PC-9 (cell line): ENCODE results near the gene SIAE. TPM values are rescaled to one million over a fixed set of nuclear protein-coding genes. Genes with fewer than 3 reads are reported as not detected.

Source experiments
- BruUV-seq: library from RNA; stranded (reverse); fragments of 400-500 nt; replicated peaks from 2 replicates; lab custom pipeline; 2021; lab: Mats Ljungman, UMichigan
- CTCF ChIA-PET: fragments of 300-600 bp; sonication (Branson Sonifier 250); formaldehyde crosslinking; loops from one replicate; lab custom pipeline; 2022; ENCODE audit warnings: antibody characterized with exemption; lab: Charles Lee
- POLR2A ChIA-PET: fragments of 300-600 bp; sonication (Branson Sonifier 250); formaldehyde crosslinking; loops from one replicate; lab custom pipeline; 2022; ENCODE audit warnings: antibody characterized with exemption; ENCODE audit not compliant: unreplicated experiment; lab: Charles Lee
- DNase-seq, 2 experiments: peaks; one replicate each; pipeline versions ENCODE4 v3.0.0 to v3.0.0-alpha.2; 2015 to 2022; ENCODE audit warnings: mixed read lengths in 1 of 2
- H2AFZ ChIP-seq: fragments of 200-600 bp; sonication (generic); 2 replicates; pipeline ENCODE4 v1.8.1; 2017; ENCODE audit warnings: antibody characterized with exemption
- H3F3A ChIP-seq: fragments of 200-600 bp; sonication (generic); 2 replicates; pipeline ENCODE4 v1.8.1; 2017; ENCODE audit warnings: antibody characterized with exemption, mild to moderate bottlenecking, low read depth; ENCODE audit not compliant: insufficient read depth
- H3K27ac ChIP-seq: fragments of 200-600 bp; sonication (generic); 2 replicates; pipeline ENCODE4 v1.6.1; 2016; ENCODE audit warnings: mixed run types
- H3K27me3 ChIP-seq: fragments of 200-600 bp; sonication (generic); 2 replicates; pipeline ENCODE4 v1.6.1; 2016; ENCODE audit warnings: low read depth, mixed run types; ENCODE audit not compliant: insufficient read depth
- H3K36me3 ChIP-seq: fragments of 200-600 bp; sonication (generic); 2 replicates; pipeline ENCODE4 v1.6.1; 2016; ENCODE audit warnings: low read depth, mixed run types
- H3K4me1 ChIP-seq: fragments of 200-600 bp; sonication (generic); replicated peaks from 2 replicates; pipeline ENCODE4 v1.6.1; 2016; ENCODE audit warnings: mixed run types; ENCODE audit not compliant: insufficient read depth
- H3K4me2 ChIP-seq: fragments of 200-600 bp; sonication (generic); 2 replicates; pipeline ENCODE4 v1.6.1; 2017; ENCODE audit warnings: mixed run types
- H3K4me3 ChIP-seq: fragments of 200-600 bp; sonication (generic); 2 replicates; pipeline ENCODE4 v1.6.1; 2016; ENCODE audit warnings: mixed run types
- H3K79me2 ChIP-seq: fragments of 200-600 bp; sonication (generic); 2 replicates; pipeline ENCODE4 v1.6.1; 2017; ENCODE audit warnings: low read depth, mixed run types
- H3K9me2 ChIP-seq: fragments of 200-600 bp; sonication (generic); 2 replicates; pipeline ENCODE4 v1.8.1; 2017; ENCODE audit warnings: mild to moderate bottlenecking; ENCODE audit not compliant: insufficient read depth
- H3K9me3 ChIP-seq: fragments of 200-600 bp; sonication (generic); 2 replicates; pipeline ENCODE4 v1.8.1; 2016; ENCODE audit warnings: low read depth; ENCODE audit not compliant: insufficient read depth
- H4K20me1 ChIP-seq: fragments of 200-600 bp; sonication (generic); 2 replicates; pipeline ENCODE4 v1.8.1; 2017; ENCODE audit not compliant: insufficient read depth
- CTCF ChIP-seq: fragments of 200-600 bp; sonication (generic); conservative IDR thresholded peaks from 2 replicates; pipeline ENCODE4 v1.6.1; 2017; ENCODE audit warnings: mixed run types, antibody characterized with exemption, mild to moderate bottlenecking, moderate library complexity
- EZH2 ChIP-seq: fragments of 200-600 bp; sonication (generic); IDR thresholded peaks from 2 replicates; pipeline ENCODE4 v1.8.0; 2017; ENCODE audit warnings: antibody characterized with exemption, low read depth
- intact Hi-C: fragments of 100-400 bp; cut with micrococcal nuclease; formaldehyde crosslinking; loops from one replicate; pipeline ENCODE4 v1.10.0; 2022; ENCODE audit not compliant: unreplicated experiment
- total RNA-seq: library from RNA; stranded (reverse); gene quantifications from 2 replicates; pipeline ENCODE4 v1.2.3, GENCODE V29; 2021

Gene SIAE
- total RNA-seq, 1 experiment from 2014 or later = 29.2 TPM

- no peak overlapping the region for H2AFZ ChIP-seq
- H3K36me3 ChIP-seq = no peaks in the 10 kb centered on the region
- ChIA-PET CTCF (no interaction called here), POLR2A (no interaction called here)
- H4K20me1 ChIP-seq = no peaks in the 10 kb centered on the region
- no peak overlapping the region for H3K4me2 ChIP-seq
- H3F3A ChIP-seq = no peaks in the 10 kb centered on the region
- intact Hi-C loops = no loop called here
- no peaks in the 10 kb centered on the region for H3K79me2 ChIP-seq
- H3K9me2 ChIP-seq = no peaks in the 10 kb centered on the region
- H3K4me1 ChIP-seq = no peaks in the 10 kb centered on the region
- DNase-seq = no peak
- H3K27ac ChIP-seq = no peak overlapping the region
- H3K4me3 ChIP-seq = no peak overlapping the region
- TF ChIP-seq EZH2 (no peak), CTCF (no peak)
- no peaks in the 10 kb centered on the region for H3K27me3 ChIP-seq
- no TSS peak for BruUV-seq
- H3K9me3 ChIP-seq = no peaks in the 10 kb centered on the region
Measured at GRCh38 chr11:124661553-124661952, 12.0 kb downstream of the SIAE start.

GRCh38 chr11:124658986-124659385, 14.6 kb downstream of the SIAE start:
- POLR2A ChIA-PET = no interaction called here

GRCh38 chr11:124658501-124658900, 15.0 kb downstream of the SIAE start:
- BruUV-seq = no TSS peak
- ChIA-PET POLR2A (no interaction called here), CTCF (no interaction called here)
- TF ChIP-seq CTCF = no peak
- no peak for TF ChIP-seq EZH2
- H3K4me1 ChIP-seq = no peaks in the 10 kb centered on the region
- H3K4me3 ChIP-seq = no peak overlapping the region
- H3K36me3 ChIP-seq = no peaks in the 10 kb centered on the region
- no peak overlapping the region for H2AFZ ChIP-seq
- intact Hi-C loops = no loop called here
- no peak overlapping the region for H3K27ac ChIP-seq
- H3F3A ChIP-seq = no peaks in the 10 kb centered on the region
- H3K27me3 ChIP-seq = no peaks in the 10 kb centered on the region
- H3K4me2 ChIP-seq = no peak overlapping the region
- no peaks in the 10 kb centered on the region for H3K9me3 ChIP-seq
- no peaks in the 10 kb centered on the region for H3K79me2 ChIP-seq
- no peak for DNase-seq
- H3K9me2 ChIP-seq = no peaks in the 10 kb centered on the region
- H4K20me1 ChIP-seq = no peaks in the 10 kb centered on the region

More at GRCh38 chr11:124658986-124659385, 14.6 kb downstream of the SIAE start:
- Histone ChIP-seq H3K27me3 (no peaks in the 10 kb centered on the region), H3K27ac (no peak overlapping the region), H3K4me2 (no peak overlapping the region), H3K4me3 (no peak overlapping the region), H3K9me3 (no peaks in the 10 kb centered on the region), H2AFZ (no peak overlapping the region), H3K79me2 (no peaks in the 10 kb centered on the region), H4K20me1 (no peaks in the 10 kb centered on the region), H3K36me3 (no peaks in the 10 kb centered on the region), H3F3A (no peaks in the 10 kb centered on the region), H3K4me1 (no peaks in the 10 kb centered on the region), H3K9me2 (no peaks in the 10 kb centered on the region)
- TF ChIP-seq EZH2 (no peak), CTCF (no peak)
- no peak for DNase-seq
- CTCF ChIA-PET = no interaction called here
- BruUV-seq = no TSS peak
- intact Hi-C loops = no loop called here
